ENCODE measurements around the gene KLHL22. TPM values are rescaled to one million over a fixed set of nuclear protein-coding genes. Genes with fewer than 3 reads are reported as not detected.

KLHL22 gene
- total and polyA plus RNA-seq, 9 donors, result 31.3 to 39.9 (median 35.7) TPM

DNA sequence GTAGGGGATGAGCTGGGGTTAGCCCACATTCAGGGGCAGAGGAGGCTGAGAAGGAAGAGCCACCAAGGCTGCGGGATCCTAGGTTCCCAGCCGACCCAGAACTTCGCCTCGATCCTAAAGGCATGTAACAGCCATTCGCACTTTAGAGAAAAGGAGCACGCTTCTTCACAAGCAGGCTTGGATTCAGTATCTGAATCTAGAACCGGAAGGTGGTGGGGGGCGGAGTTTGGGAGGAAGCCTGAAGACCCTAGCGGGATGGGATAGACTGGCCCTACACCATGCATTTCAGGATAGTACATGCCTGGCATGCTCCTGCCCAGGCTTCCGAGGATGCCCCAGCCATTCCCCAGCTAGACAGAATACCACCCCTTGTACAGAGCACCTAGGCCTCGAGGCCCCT, 62.4 kb downstream of the KLHL22 start:
- H3K9me3 ChIP-seq (replicated peaks; ENCODE audit: control insufficient read depth, low read depth, low read length), result no peaks in the 10 kb centered on the region
- H3K27ac ChIP-seq (ENCODE audit: low read length), result no peak overlapping the region
- no peak overlapping the region for H3K4me3 ChIP-seq (ENCODE audit: low read length)
- H3K36me3 ChIP-seq (ENCODE audit: control insufficient read depth, insufficient read depth, low read length), result peaks cover 24% of the 10 kb centered on the region
- DNase-seq, result no peak
- peaks cover 50% of the 10 kb centered on the region for H3K4me1 ChIP-seq (ENCODE audit: control insufficient read depth, insufficient read depth, low read length)
- WGBS (ENCODE audit: insufficient coverage), result 76% methylated on average over 11 of the region's 11 CpGs
- peaks cover 33% of the 10 kb centered on the region for H3K27me3 ChIP-seq (ENCODE audit: control insufficient read depth, insufficient read depth, low read length)

DNA sequence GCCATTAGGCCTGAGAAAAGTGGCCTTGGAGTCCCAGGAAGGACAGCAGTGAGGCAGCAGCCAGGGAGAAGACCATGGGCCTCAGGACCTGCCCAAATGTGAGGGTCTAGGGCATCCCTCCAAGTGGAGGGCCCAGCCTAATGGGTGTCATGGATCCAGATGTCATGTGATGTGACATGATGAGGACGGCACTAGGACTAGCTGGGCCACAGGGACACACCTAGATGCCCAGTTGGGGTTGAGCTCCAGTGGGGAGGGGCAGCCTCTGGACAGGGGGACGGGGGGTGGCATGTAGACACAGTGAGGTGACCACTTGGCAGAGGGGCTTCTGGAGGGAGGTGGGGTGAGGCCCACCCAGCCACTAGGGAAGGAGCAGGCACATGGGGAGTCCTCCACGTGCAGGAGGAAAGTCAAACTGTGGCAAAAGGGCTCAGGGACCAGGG, 63.3 kb downstream of the KLHL22 start:
- H3K27me3 ChIP-seq (ENCODE audit: control insufficient read depth, insufficient read depth, low read length), result peaks cover 33% of the 10 kb centered on the region
- peaks cover 46% of the 10 kb centered on the region for H3K4me1 ChIP-seq (ENCODE audit: control insufficient read depth, insufficient read depth, low read length)
- 75% methylated on average over 3 of the region's 3 CpGs for WGBS (ENCODE audit: insufficient coverage)
- H3K9me3 ChIP-seq (replicated peaks; ENCODE audit: control insufficient read depth, low read depth, low read length), result no peaks in the 10 kb centered on the region
- H3K4me3 ChIP-seq (ENCODE audit: low read length), result no peak overlapping the region
- peaks cover 31% of the 10 kb centered on the region for H3K36me3 ChIP-seq (ENCODE audit: control insufficient read depth, insufficient read depth, low read length)
- no peak for DNase-seq
- H3K27ac ChIP-seq (ENCODE audit: low read length), result no peak overlapping the region

DNA sequence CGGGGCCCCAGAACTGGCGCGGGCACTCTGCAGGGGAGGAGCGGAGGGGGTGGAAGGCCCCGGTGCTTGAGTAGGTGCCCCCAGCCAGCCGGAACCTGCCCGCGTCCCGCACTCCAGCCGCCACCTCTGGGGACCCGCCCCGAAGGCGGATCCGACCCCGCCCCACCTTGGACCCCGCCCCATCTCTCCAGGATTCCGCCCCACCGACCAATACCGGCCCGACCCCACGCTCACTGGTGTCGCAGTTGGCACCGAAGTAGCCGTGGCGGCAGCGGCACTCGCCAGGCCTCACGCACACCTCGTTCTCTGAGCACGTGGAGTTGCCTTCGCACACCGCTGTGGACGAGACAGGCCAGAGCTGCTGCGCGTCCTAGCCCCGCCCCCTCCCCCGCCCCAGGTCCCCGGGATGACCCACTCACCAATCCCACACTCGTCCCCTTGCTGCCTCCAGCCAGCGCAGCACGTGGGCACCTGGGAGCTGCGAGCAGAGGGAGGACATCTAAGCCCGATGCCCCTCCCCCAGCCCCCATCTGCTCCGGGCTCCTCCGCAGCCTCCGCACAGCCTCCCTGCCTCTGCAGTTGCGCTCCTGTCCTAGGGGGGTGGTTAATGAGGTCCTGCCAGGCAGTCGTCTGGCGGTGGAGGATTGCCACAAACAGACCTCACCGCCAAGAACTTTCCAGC, 63.9 kb downstream of the KLHL22 start:
- WGBS (ENCODE audit: insufficient coverage), result 32% methylated on average over 30 of the region's 50 CpGs
- no peak for DNase-seq
- no peak overlapping the region for H3K4me3 ChIP-seq (ENCODE audit: low read length)
- no peak overlapping the region for H3K27ac ChIP-seq (ENCODE audit: low read length)
- no peaks in the 10 kb centered on the region for H3K9me3 ChIP-seq (replicated peaks; ENCODE audit: control insufficient read depth, low read depth, low read length)
- H3K4me1 ChIP-seq (ENCODE audit: control insufficient read depth, insufficient read depth, low read length), result peaks cover 40% of the 10 kb centered on the region
- H3K36me3 ChIP-seq (ENCODE audit: control insufficient read depth, insufficient read depth, low read length), result peaks cover 36% of the 10 kb centered on the region
- peaks cover 36% of the 10 kb centered on the region for H3K27me3 ChIP-seq (ENCODE audit: control insufficient read depth, insufficient read depth, low read length)

DNA sequence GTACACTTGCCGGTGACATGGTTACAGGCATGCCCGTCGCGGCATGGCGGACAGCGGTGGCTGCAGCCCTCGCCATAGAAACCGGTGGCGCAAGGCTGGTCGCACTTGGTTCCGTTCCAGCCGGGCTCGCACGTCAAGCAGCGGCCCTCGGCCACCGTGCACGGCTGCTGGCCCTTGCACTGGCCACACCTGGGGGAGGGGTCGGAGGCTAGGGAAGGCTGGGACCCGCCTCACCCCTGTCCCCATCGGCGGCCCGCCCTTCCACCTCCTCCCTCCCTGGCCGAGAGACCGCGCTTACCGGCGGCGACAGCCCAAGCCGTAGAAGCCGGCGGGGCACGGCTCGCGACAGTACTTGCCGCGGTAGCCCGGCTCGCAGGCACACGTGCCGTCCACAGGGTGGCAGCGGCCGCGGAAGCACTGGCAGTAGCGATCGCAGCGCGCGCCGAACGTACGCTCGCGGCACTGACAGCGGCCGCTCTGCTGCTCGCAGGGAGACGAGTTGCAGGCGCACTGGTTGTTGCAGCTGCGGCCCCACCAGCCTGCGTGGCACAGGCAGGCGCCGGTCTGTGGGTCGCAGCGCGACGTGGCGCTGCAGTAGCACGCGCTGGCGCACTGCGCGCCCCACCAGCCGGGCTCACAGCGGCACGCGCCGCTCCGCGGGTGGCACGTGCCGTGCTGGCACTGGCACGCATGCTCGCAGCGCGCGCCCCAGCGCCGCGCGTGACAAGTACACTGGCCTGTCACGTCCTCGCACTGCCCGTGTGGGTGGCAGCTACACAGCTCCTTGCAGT, 64.7 kb downstream of the KLHL22 start:
- no peak overlapping the region for H3K4me3 ChIP-seq (ENCODE audit: low read length)
- peaks cover 36% of the 10 kb centered on the region for H3K4me1 ChIP-seq (ENCODE audit: control insufficient read depth, insufficient read depth, low read length)
- peaks cover 36% of the 10 kb centered on the region for H3K36me3 ChIP-seq (ENCODE audit: control insufficient read depth, insufficient read depth, low read length)
- no peak for DNase-seq
- peaks cover 39% of the 10 kb centered on the region for H3K27me3 ChIP-seq (ENCODE audit: control insufficient read depth, insufficient read depth, low read length)
- no peaks in the 10 kb centered on the region for H3K9me3 ChIP-seq (replicated peaks; ENCODE audit: control insufficient read depth, low read depth, low read length)
- WGBS (ENCODE audit: insufficient coverage), result 36% methylated on average over 86 of the region's 94 CpGs
- no peak overlapping the region for H3K27ac ChIP-seq (ENCODE audit: low read length)

DNA sequence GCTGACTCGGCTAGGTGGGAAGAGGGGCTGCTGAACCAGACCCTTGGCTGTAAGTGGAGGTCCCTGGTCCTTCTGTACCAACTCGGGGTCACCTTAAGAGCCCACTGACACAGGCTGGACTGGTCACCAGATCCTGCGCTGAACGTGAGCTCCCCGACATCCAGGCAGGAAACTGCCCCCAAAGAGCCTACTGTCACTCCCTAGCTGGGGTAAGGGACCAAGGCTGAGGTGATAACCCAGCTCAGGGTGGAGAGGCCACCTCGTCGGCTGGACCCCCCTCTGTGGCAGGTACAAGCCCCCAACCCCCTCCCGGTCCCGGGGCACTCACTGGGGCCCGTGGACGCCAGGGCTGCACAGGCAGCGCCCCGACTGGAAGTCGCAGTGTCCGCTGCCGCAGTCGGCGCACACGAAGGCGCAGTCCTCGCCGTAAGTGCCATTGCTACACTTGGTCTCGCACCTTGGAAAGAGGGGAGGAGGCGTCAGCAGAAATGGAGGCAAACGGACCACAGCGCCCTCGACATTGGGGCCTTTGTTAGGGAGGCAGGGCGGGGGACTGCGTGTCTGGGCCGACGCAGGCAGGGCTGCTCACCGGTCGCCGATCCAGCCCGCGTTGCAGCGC, 65.4 kb downstream of the KLHL22 start:
- no peaks in the 10 kb centered on the region for H3K9me3 ChIP-seq (replicated peaks; ENCODE audit: control insufficient read depth, low read depth, low read length)
- H3K4me3 ChIP-seq (ENCODE audit: low read length), result no peak overlapping the region
- peaks cover 39% of the 10 kb centered on the region for H3K27me3 ChIP-seq (ENCODE audit: control insufficient read depth, insufficient read depth, low read length)
- H3K36me3 ChIP-seq (ENCODE audit: control insufficient read depth, insufficient read depth, low read length), result peaks cover 36% of the 10 kb centered on the region
- no peak overlapping the region for H3K27ac ChIP-seq (ENCODE audit: low read length)
- peaks cover 29% of the 10 kb centered on the region for H3K4me1 ChIP-seq (ENCODE audit: control insufficient read depth, insufficient read depth, low read length)
- no peak for DNase-seq
- WGBS (ENCODE audit: insufficient coverage), result 71% methylated on average over 33 of the region's 37 CpGs

DNA sequence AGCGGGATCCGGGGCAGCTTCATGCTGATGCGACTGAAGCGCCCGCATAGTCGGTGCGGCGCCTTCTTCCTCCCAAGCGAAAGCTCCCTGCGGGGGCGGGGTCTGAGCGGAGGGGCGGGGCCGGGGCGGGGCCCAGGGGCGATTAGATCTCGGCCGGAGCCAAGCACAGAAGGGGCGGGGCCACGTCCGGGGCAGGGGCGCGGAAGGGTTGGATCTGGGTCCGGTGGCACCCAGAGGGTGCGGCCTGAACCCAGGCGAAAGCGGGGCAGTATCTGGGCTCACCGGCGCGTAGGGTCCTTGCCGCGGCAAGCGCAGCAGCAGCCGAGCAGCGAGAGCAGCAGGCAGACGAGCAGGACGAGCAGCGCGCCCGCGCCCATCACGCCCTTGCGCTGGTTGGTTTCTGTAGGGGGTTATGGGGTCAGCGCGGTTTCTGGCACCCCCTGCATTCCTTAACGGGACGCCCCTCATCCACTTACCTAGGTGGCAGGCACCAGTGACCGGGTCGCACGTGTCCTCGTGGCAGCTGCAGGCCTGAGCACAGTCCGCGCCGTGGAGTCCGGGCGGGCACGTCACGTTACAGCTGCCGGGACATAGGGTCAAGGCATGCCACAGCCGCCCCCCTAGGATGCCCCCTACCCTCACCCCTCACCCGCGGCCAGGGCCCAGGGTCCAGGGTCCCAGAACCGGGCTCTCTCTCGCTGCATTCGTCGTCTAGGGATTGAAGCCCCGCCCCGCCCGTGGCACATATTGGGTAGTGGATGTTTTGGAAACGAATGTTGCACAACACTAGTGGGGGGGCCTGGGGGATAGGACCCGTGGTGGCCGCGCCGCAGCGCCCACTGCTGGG, 66.1 kb downstream of the KLHL22 start:
- peaks cover 36% of the 10 kb centered on the region for H3K36me3 ChIP-seq (ENCODE audit: control insufficient read depth, insufficient read depth, low read length)
- H3K4me1 ChIP-seq (ENCODE audit: control insufficient read depth, insufficient read depth, low read length), result peaks cover 30% of the 10 kb centered on the region
- WGBS (ENCODE audit: insufficient coverage), result 56% methylated on average over 66 of the region's 75 CpGs
- H3K9me3 ChIP-seq (replicated peaks; ENCODE audit: control insufficient read depth, low read depth, low read length), result no peaks in the 10 kb centered on the region
- H3K27me3 ChIP-seq (ENCODE audit: control insufficient read depth, insufficient read depth, low read length), result peaks cover 42% of the 10 kb centered on the region
- no peak overlapping the region for H3K27ac ChIP-seq (ENCODE audit: low read length)
- DNase-seq, result no peak
- no peak overlapping the region for H3K4me3 ChIP-seq (ENCODE audit: low read length)

DNA sequence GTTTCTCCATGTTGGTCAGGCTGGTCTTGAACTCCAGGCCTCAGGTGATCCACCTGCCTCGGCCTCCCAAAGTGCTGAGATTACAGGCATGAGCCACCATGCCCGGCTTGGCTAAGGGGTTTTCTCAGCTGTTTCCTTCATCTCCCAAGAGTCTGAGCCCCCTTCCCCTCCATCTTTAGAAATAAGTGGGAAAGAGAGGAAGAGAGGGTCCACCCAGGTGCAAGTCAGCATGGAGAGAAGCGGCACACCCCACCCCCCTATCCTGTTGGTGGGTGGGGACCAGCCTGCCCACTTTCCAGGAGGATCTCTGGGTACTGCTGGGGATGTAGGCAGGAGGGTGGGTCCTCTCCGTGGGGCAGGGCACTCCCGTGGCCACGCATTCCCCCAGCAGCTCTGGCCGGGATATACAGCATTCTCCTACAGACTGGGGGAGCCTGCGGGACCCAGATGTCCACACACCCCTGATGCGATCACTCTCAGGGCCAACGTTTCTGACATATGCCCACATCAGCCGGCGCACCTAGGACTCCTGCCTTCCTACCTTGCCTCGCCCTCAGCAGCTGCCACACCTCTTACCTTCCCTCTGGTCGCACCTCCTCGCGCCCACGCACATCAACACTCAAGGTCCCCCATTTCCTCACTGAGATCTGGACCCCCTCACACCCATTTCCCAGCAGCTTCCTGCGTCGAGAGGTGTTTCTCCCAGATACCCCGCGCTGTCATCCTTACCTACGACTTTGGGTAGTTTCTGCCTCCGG, 66.9 kb downstream of the KLHL22 start:
- Histone ChIP-seq H3K27ac (ENCODE audit: low read length) (no peak overlapping the region), H3K36me3 (ENCODE audit: control insufficient read depth, insufficient read depth, low read length) (peaks cover 36% of the 10 kb centered on the region), H3K4me1 (ENCODE audit: control insufficient read depth, insufficient read depth, low read length) (peaks cover 31% of the 10 kb centered on the region), H3K4me3 (ENCODE audit: low read length) (no peak overlapping the region), H3K27me3 (ENCODE audit: control insufficient read depth, insufficient read depth, low read length) (peaks cover 45% of the 10 kb centered on the region), H3K9me3 (replicated peaks; ENCODE audit: control insufficient read depth, low read depth, low read length) (no peaks in the 10 kb centered on the region)
- 83% methylated on average over 19 of the region's 23 CpGs for WGBS (ENCODE audit: insufficient coverage)
- no peak for DNase-seq

DNA sequence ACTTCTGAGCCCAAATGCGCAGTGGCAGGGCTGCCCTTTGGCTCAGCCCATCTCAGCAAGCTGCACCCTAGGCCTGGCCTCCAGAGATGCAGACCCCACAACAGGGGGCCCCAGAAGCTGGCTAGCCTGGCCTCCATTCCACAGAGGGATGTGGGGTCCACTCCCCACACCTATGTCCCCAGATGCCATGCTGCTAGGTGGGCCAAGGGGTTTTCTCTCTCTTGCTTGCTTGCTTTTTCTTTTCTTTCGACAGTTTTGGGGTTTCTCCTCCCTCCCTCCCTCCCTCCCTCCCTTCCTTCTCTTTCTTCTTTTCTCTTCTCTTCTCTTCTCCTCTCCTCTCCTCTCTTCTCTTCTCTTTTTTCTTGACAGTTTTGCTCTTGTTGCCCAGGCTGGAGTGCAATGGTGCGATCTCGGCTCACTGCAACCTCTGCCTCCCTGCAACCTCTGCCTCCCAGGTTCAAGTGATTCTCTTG, 67.6 kb downstream of the KLHL22 start:
- H3K27me3 ChIP-seq (ENCODE audit: control insufficient read depth, insufficient read depth, low read length), result peaks cover 46% of the 10 kb centered on the region
- H3K4me1 ChIP-seq (ENCODE audit: control insufficient read depth, insufficient read depth, low read length), result peaks cover 38% of the 10 kb centered on the region
- WGBS (ENCODE audit: insufficient coverage), result 91% methylated on average over 4 of the region's 4 CpGs
- no peak for DNase-seq
- H3K9me3 ChIP-seq (replicated peaks; ENCODE audit: control insufficient read depth, low read depth, low read length), result no peaks in the 10 kb centered on the region
- peaks cover 31% of the 10 kb centered on the region for H3K36me3 ChIP-seq (ENCODE audit: control insufficient read depth, insufficient read depth, low read length)
- no peak overlapping the region for H3K27ac ChIP-seq (ENCODE audit: low read length)
- H3K4me3 ChIP-seq (ENCODE audit: low read length), result no peak overlapping the region
